WTC11 (cell line): ENCODE results near the gene SHF. TPM values are rescaled to one million over a fixed set of nuclear protein-coding genes. Genes with fewer than 3 reads are reported as not detected.

ENCODE experiments used
- ATAC-seq: fragments of 200-7000 bp; cut with Tn5 transposase; 2 replicates; pipeline ENCODE4 v1.10.0; 2021; ENCODE audit warnings: mild to moderate bottlenecking, moderate library complexity
- CTCF ChIA-PET: fragments of 300-600 bp; sonication (Branson Sonifier 250); formaldehyde crosslinking; loops from one replicate; lab custom pipeline; 2021; ENCODE audit warnings: antibody characterized with exemption; lab: Charles Lee
- POLR2A ChIA-PET: fragments of 350-600 bp; sonication (Branson Sonifier 250); formaldehyde crosslinking; loops from one replicate; lab custom pipeline; 2021; ENCODE audit warnings: antibody characterized with exemption; lab: Charles Lee
- DNase-seq: peaks from one replicate; pipeline ENCODE4 v3.0.0; 2021; ENCODE audit warnings: low spot score
- H3K27ac Mint-ChIP-seq: 2 replicates; pipeline ENCODE4 v1.8.0; 2021; ENCODE audit warnings: mixed read lengths
- H3K27me3 Mint-ChIP-seq: 2 replicates; pipeline ENCODE4 v1.8.0; 2021; ENCODE audit warnings: low read depth, mild to moderate bottlenecking, moderate library complexity, mixed read lengths
- H3K36me3 Mint-ChIP-seq: 2 replicates; pipeline ENCODE4 v1.8.0; 2021; ENCODE audit warnings: mixed read lengths
- H3K4me1 Mint-ChIP-seq: 2 replicates; pipeline ENCODE4 v1.8.0; 2022; ENCODE audit warnings: mixed read lengths
- H3K4me3 Mint-ChIP-seq: 2 replicates; pipeline ENCODE4 v1.8.0; 2021; ENCODE audit warnings: mild to moderate bottlenecking, moderate library complexity, mixed read lengths
- H3K9me3 Mint-ChIP-seq: 2 replicates; pipeline ENCODE4 v1.8.0; 2021; ENCODE audit warnings: mixed read lengths
- EMX1 ChIP-seq: fragments of 250-450 bp; sonication (Bioruptor Pico); IDR thresholded peaks from 2 replicates; pipeline ENCODE4 v1.8.0; 2021; ENCODE audit warnings: mild to moderate bottlenecking
- GTF2I ChIP-seq: fragments of 250-450 bp; sonication (Bioruptor Pico); conservative IDR thresholded peaks from 2 replicates; pipeline ENCODE4 v1.4.0; 2021; ENCODE audit warnings: mild to moderate bottlenecking
- NR2C2 ChIP-seq: sonication (generic); formaldehyde crosslinking; IDR thresholded peaks from 2 replicates; pipeline ENCODE4 v1.8.0; 2022; ENCODE audit warnings: mild to moderate bottlenecking, missing genetic modification reagents
- ZNF317 ChIP-seq: sonication (generic); formaldehyde crosslinking; IDR thresholded peaks from 2 replicates; pipeline ENCODE4 v1.8.1; 2023; ENCODE audit warnings: low read depth, mild to moderate bottlenecking, moderate library complexity, missing genetic modification reagents, borderline replicate concordance
- total RNA-seq: library from RNA; stranded (reverse); gene quantifications from 3 replicates; pipeline ENCODE4 v1.2.3, GENCODE V29; 2021
- TF ChIP-seq, protein P1 (sequence below): fragments of 250-450 bp; sonication (Bioruptor Pico); IDR thresholded peaks from 2 replicates; pipeline ENCODE4 v1.9.0; 2021; ENCODE audit warnings: mild to moderate bottlenecking, borderline replicate concordance
- TF ChIP-seq, protein P2 (sequence below): sonication (generic); formaldehyde crosslinking; IDR thresholded peaks from 2 replicates; pipeline ENCODE4 v1.8.0; 2023; ENCODE audit warnings: mild to moderate bottlenecking, missing genetic modification reagents
- TF ChIP-seq, protein P3 (sequence below): fragments of 250-450 bp; sonication (Bioruptor Pico); conservative IDR thresholded peaks from 2 replicates; pipeline ENCODE4 v1.9.0; 2021; ENCODE audit warnings: mild to moderate bottlenecking
- TF ChIP-seq, protein P4 (sequence below): sonication (generic); formaldehyde crosslinking; IDR thresholded peaks from 2 replicates; pipeline ENCODE4 v1.8.1; 2023; ENCODE audit warnings: mild to moderate bottlenecking, missing genetic modification reagents, moderate library complexity
- TF ChIP-seq, protein P5 (sequence below): fragments of 250-450 bp; sonication (Bioruptor Pico); IDR thresholded peaks from 2 replicates; pipeline ENCODE4 v1.9.0; 2021; ENCODE audit warnings: mild to moderate bottlenecking
- TF ChIP-seq, protein P6 (sequence below): sonication (generic); formaldehyde crosslinking; IDR thresholded peaks from 2 replicates; pipeline ENCODE4 v1.8.1; 2023; ENCODE audit warnings: mild to moderate bottlenecking, missing genetic modification reagents, moderate library complexity

SHF gene
- total RNA-seq, 1 experiment from 2014 or later = 30.6 TPM

DNA sequence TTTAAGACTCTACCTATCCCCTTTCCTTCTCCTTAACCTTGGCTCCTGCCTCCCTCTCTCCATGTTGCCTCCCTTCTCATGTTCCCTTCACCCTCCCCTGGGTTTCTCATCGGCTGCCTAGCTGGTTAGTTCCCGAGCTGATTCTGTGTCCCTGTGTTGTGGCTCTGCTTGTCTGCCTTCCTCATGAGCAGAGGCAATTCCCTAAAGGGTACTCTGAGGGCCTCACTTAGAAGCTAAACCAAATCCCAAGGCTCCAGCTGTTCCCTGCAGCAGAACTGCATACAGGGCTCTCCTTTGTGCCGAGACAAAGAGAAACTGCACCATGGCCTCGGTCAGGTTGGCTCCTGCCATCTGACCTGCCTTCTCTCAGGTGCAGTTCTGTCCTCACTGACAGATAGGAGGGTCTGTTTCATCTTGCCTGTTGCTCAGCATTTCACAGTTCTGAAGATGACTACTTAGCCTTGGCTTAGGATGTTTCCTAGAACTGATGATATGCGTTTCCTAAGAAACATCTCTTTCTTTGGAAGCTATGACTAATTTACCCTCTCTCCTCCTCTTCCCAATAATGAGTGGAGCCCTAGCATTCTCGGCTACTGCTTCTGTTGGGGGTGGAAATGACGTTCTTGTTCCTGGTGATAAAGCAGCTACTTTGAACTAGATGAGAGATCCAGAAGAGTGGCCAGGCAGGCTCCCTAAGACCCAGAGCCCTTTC lies 30.9 kb downstream of the SHF start:
- 0 out of 2 replicates have a peak, but pooled peaks cover 3% of the 10 kb centered on the region for H3K4me1 Mint-ChIP-seq
- POLR2A ChIA-PET = no interaction called here
- TF ChIP-seq EMX1 (CRISPR knock-in tag) = no peak
- TF ChIP-seq, protein P1, sequence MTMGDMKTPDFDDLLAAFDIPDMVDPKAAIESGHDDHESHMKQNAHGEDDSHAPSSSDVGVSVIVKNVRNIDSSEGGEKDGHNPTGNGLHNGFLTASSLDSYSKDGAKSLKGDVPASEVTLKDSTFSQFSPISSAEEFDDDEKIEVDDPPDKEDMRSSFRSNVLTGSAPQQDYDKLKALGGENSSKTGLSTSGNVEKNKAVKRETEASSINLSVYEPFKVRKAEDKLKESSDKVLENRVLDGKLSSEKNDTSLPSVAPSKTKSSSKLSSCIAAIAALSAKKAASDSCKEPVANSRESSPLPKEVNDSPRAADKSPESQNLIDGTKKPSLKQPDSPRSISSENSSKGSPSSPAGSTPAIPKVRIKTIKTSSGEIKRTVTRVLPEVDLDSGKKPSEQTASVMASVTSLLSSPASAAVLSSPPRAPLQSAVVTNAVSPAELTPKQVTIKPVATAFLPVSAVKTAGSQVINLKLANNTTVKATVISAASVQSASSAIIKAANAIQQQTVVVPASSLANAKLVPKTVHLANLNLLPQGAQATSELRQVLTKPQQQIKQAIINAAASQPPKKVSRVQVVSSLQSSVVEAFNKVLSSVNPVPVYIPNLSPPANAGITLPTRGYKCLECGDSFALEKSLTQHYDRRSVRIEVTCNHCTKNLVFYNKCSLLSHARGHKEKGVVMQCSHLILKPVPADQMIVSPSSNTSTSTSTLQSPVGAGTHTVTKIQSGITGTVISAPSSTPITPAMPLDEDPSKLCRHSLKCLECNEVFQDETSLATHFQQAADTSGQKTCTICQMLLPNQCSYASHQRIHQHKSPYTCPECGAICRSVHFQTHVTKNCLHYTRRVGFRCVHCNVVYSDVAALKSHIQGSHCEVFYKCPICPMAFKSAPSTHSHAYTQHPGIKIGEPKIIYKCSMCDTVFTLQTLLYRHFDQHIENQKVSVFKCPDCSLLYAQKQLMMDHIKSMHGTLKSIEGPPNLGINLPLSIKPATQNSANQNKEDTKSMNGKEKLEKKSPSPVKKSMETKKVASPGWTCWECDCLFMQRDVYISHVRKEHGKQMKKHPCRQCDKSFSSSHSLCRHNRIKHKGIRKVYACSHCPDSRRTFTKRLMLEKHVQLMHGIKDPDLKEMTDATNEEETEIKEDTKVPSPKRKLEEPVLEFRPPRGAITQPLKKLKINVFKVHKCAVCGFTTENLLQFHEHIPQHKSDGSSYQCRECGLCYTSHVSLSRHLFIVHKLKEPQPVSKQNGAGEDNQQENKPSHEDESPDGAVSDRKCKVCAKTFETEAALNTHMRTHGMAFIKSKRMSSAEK (CRISPR knock-in tag) = no peak
- no peaks in the 10 kb centered on the region for H3K36me3 Mint-ChIP-seq
- peaks cover 20% of the 10 kb centered on the region for H3K27me3 Mint-ChIP-seq
- no peaks in the 10 kb centered on the region for H3K9me3 Mint-ChIP-seq
- no peak for DNase-seq
- no peak overlapping the region for H3K27ac Mint-ChIP-seq
- H3K4me3 Mint-ChIP-seq = no peak overlapping the region
- no peak for ATAC-seq
- CTCF ChIA-PET = interaction anchor here (1.5 kb wide), 1 partner anchor 39 kb away, joined by 9 read pairs; no protein-coding TSS in a partner anchor

DNA sequence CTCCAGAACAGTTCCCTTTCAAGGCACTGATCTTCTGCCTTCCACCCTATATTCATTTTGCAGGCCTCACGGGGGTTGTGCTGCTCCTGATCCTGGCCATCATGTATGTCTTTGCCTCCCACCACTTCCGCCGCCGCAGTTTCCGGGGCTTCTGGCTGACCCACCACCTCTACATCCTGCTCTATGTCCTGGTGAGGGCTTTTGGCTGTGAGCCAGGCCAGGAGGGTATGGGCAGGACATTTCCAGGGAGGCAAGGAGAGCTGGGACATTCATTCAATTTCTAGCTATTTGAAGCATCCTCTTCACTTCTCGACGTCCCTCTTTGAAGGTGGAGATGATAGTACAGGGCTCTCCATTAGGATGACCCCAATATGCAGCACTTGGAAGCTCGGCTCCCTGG lies 32.0 kb downstream of the SHF start:
- no peak for ATAC-seq
- CTCF ChIA-PET = interaction anchor here (1.1 kb wide), 2 partner anchors 15 to 29 kb away, joined by 3 read pairs; no protein-coding TSS in a partner anchor
- POLR2A ChIA-PET = no interaction called here
- Mint-ChIP-seq H3K4me3 (no peak overlapping the region), H3K9me3 (no peaks in the 10 kb centered on the region), H3K27me3 (peaks cover 17% of the 10 kb centered on the region), H3K36me3 (no peaks in the 10 kb centered on the region), H3K4me1 (0 out of 2 replicates have a peak, but pooled peaks cover 3% of the 10 kb centered on the region), H3K27ac (no peak overlapping the region)
- DNase-seq = no peak
- TF ChIP-seq, protein P2, sequence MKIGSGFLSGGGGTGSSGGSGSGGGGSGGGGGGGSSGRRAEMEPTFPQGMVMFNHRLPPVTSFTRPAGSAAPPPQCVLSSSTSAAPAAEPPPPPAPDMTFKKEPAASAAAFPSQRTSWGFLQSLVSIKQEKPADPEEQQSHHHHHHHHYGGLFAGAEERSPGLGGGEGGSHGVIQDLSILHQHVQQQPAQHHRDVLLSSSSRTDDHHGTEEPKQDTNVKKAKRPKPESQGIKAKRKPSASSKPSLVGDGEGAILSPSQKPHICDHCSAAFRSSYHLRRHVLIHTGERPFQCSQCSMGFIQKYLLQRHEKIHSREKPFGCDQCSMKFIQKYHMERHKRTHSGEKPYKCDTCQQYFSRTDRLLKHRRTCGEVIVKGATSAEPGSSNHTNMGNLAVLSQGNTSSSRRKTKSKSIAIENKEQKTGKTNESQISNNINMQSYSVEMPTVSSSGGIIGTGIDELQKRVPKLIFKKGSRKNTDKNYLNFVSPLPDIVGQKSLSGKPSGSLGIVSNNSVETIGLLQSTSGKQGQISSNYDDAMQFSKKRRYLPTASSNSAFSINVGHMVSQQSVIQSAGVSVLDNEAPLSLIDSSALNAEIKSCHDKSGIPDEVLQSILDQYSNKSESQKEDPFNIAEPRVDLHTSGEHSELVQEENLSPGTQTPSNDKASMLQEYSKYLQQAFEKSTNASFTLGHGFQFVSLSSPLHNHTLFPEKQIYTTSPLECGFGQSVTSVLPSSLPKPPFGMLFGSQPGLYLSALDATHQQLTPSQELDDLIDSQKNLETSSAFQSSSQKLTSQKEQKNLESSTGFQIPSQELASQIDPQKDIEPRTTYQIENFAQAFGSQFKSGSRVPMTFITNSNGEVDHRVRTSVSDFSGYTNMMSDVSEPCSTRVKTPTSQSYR = no peak
- TF ChIP-seq ZNF317 = no peak
- TF ChIP-seq, protein P3, sequence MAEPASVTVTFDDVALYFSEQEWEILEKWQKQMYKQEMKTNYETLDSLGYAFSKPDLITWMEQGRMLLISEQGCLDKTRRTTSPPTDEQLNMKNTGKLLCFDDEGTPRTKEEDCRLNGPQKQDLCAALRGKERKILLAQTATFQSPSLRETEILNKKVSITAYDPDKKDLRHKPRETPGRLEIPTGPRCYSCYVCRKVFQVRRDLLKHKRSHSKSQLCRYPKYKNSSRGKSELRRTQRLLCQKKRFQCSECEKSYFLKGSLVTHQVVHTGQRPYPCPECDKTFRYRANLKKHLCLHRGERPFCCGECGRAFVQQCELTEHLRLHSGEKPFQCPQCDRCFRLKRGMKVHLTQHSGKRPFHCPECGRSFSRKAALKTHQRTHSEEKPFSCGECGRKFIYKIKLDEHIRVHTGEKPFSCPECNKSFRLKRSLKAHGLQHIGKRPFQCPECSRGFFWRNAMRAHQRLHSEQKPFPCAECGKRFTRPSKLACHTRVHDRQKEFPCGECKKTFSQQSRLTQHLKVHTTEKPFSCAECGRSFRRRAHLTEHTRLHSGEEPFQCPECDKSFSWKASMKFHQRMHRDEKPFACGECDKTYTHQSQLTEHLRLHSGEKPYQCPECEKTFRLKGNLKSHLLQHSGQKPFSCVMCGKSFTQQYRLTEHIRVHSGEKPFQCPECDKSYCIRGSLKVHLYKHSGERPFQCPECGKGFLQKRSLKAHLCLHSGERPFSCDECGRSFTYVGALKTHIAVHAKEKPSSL (CRISPR knock-in tag) = no peak
- TF ChIP-seq GTF2I (CRISPR knock-in tag) = no peak
- TF ChIP-seq, protein P4, sequence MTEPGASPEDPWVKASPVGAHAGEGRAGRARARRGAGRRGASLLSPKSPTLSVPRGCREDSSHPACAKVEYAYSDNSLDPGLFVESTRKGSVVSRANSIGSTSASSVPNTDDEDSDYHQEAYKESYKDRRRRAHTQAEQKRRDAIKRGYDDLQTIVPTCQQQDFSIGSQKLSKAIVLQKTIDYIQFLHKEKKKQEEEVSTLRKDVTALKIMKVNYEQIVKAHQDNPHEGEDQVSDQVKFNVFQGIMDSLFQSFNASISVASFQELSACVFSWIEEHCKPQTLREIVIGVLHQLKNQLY = no peak
- TF ChIP-seq, protein P5, sequence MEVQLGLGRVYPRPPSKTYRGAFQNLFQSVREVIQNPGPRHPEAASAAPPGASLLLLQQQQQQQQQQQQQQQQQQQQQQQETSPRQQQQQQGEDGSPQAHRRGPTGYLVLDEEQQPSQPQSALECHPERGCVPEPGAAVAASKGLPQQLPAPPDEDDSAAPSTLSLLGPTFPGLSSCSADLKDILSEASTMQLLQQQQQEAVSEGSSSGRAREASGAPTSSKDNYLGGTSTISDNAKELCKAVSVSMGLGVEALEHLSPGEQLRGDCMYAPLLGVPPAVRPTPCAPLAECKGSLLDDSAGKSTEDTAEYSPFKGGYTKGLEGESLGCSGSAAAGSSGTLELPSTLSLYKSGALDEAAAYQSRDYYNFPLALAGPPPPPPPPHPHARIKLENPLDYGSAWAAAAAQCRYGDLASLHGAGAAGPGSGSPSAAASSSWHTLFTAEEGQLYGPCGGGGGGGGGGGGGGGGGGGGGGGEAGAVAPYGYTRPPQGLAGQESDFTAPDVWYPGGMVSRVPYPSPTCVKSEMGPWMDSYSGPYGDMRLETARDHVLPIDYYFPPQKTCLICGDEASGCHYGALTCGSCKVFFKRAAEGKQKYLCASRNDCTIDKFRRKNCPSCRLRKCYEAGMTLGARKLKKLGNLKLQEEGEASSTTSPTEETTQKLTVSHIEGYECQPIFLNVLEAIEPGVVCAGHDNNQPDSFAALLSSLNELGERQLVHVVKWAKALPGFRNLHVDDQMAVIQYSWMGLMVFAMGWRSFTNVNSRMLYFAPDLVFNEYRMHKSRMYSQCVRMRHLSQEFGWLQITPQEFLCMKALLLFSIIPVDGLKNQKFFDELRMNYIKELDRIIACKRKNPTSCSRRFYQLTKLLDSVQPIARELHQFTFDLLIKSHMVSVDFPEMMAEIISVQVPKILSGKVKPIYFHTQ = no peak
- TF ChIP-seq NR2C2 = no peak
- TF ChIP-seq, protein P6, sequence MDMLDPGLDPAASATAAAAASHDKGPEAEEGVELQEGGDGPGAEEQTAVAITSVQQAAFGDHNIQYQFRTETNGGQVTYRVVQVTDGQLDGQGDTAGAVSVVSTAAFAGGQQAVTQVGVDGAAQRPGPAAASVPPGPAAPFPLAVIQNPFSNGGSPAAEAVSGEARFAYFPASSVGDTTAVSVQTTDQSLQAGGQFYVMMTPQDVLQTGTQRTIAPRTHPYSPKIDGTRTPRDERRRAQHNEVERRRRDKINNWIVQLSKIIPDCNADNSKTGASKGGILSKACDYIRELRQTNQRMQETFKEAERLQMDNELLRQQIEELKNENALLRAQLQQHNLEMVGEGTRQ = no peak
